Measurements from ENCODE around the gene AUTS2. TPM values are rescaled to one million over a fixed set of nuclear protein-coding genes. Genes with fewer than 3 reads are reported as not detected.

The AUTS2 gene
- polyA plus RNA-seq, 3 donors = 0.08 to 0.35 TPM; not detected in 1

DNA sequence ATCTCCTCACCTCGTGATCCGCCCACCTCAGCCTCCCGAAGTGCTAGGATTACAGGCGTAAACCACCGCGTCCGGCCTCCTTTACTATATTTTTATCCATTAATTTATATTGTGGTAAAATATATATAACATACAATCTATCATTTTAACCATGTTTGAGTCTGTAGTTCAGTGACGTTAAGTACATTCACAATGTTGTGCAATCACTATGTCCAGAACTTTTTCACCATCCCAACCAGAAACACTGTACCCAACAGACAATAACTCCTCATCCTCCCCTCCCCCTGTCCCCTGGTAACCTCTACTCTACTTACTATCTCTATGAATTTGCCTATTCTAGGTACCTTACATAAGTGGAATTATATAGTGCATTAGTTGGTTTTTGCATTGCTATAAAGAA, 1236.1 kb downstream of the AUTS2 start:
- intact Hi-C loops (cut with micrococcal nuclease) = no loop called here
- Histone ChIP-seq H3K79me2 (ENCODE audit: insufficient read depth, low read length) (no peaks in the 10 kb centered on the region), H3K36me3 (replicated peaks in 1 of 2; ENCODE audit: control insufficient read depth in 1 of 2, insufficient read depth in 2 of 2, low read length in 2 of 2) (no peaks in the 10 kb centered on the region), H3K4me2 (replicated peaks; ENCODE audit: extremely low read depth, low read length, poor library complexity, severe bottlenecking) (no peak overlapping the region), H2AFZ (ENCODE audit: insufficient read depth, low read depth, low read length, poor library complexity, severe bottlenecking) (no peak overlapping the region), H3K9me3 (replicated peaks in 1 of 2; ENCODE audit: control insufficient read depth in 1 of 2, insufficient read depth in 1 of 2, low read length in 2 of 2) (peaks cover 0 to 11% of the 10 kb centered on the region in 2 donors), H3K27me3 (ENCODE audit: control insufficient read depth in 2 of 2, insufficient read depth in 2 of 2, low read length in 2 of 2) (no peaks in the 10 kb centered on the region), H4K20me1 (ENCODE audit: insufficient read depth, low read length) (no peaks in the 10 kb centered on the region), H3K4me1 (ENCODE audit: control insufficient read depth in 1 of 2, insufficient read depth in 2 of 2, low read length in 2 of 2) (peaks cover 3 to 4% of the 10 kb centered on the region in 2 donors), H3K4me3 (replicated peaks in 1 of 3; ENCODE audit: low read depth in 2 of 3, low read length in 3 of 3) (no peak overlapping the region), H3K9ac (ENCODE audit: insufficient read depth, low read length, poor library complexity, severe bottlenecking) (no peak overlapping the region), H3K27ac (ENCODE audit: low read depth in 1 of 2, low read length in 2 of 2) (no peak overlapping the region)
- Mint-ChIP-seq H3K4me1 (peaks cover 7% of the 10 kb centered on the region), H3K36me3 (no peaks in the 10 kb centered on the region), H3K4me3 (no peak overlapping the region), H3K27ac (no peak overlapping the region), H3K9me3 (peaks cover 0 to 15% (median 3%) of the 10 kb centered on the region in 7 donors), H3K27me3 (ENCODE audit: low read depth in 3 of 3) (peaks cover 9 to 12% (median 12%) of the 10 kb centered on the region in 3 donors)
- no CpG with 5 or more reads among the region's 8 CpGs for WGBS (ENCODE audit: insufficient coverage)
- TF ChIP-seq CTCF (IDR thresholded peaks at IDR 0.05) = no peak
- DNase-seq = no peak

DNA sequence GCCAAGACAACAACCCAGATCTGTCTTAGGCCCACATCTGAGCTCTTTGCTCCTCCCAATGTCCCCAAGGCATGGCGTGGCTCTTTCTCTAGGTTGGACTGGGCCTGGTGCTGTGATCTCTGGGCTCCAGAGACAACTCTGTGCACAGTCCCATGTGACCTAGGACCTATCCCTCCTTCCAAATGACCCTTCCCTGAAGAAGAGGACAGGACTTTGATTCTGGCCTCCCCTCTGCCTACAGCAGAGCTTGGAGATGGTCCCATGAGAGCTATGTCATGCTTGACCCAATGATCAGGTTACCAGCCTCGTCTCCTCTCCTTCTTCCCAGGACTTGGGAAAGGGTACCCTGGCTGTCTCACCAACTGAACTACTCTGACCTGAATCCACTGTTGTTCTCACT, 1237.4 kb downstream of the AUTS2 start:
- Histone ChIP-seq H3K4me2 (replicated peaks; ENCODE audit: extremely low read depth, low read length, poor library complexity, severe bottlenecking) (no peak overlapping the region), H3K4me3 (replicated peaks in 1 of 3; ENCODE audit: low read depth in 2 of 3, low read length in 3 of 3) (no peak overlapping the region), H4K20me1 (ENCODE audit: insufficient read depth, low read length) (no peaks in the 10 kb centered on the region), H3K27ac (ENCODE audit: low read depth in 1 of 2, low read length in 2 of 2) (no peak overlapping the region), H3K79me2 (ENCODE audit: insufficient read depth, low read length) (no peaks in the 10 kb centered on the region), H3K36me3 (replicated peaks in 1 of 2; ENCODE audit: control insufficient read depth in 1 of 2, insufficient read depth in 2 of 2, low read length in 2 of 2) (no peaks in the 10 kb centered on the region), H2AFZ (ENCODE audit: insufficient read depth, low read depth, low read length, poor library complexity, severe bottlenecking) (no peak overlapping the region), H3K27me3 (ENCODE audit: control insufficient read depth in 2 of 2, insufficient read depth in 2 of 2, low read length in 2 of 2) (no peaks in the 10 kb centered on the region), H3K4me1 (ENCODE audit: control insufficient read depth in 1 of 2, insufficient read depth in 2 of 2, low read length in 2 of 2) (no peaks in the 10 kb centered on the region), H3K9me3 (replicated peaks in 1 of 2; ENCODE audit: control insufficient read depth in 1 of 2, insufficient read depth in 1 of 2, low read length in 2 of 2) (peaks cover 0 to 11% of the 10 kb centered on the region in 2 donors), H3K9ac (ENCODE audit: insufficient read depth, low read length, poor library complexity, severe bottlenecking) (no peak overlapping the region)
- no peak overlapping the region for H3K4me3 Mint-ChIP-seq
- TF ChIP-seq CTCF (IDR thresholded peaks at IDR 0.05) = no peak
- H3K9me3 Mint-ChIP-seq = peaks cover 0 to 15% (median 3%) of the 10 kb centered on the region in 7 donors
- no peaks in the 10 kb centered on the region for H3K36me3 Mint-ChIP-seq
- H3K4me1 Mint-ChIP-seq = no peaks in the 10 kb centered on the region
- no peak overlapping the region for H3K27ac Mint-ChIP-seq
- 88% methylated on average over 2 of the region's 2 CpGs for WGBS (ENCODE audit: insufficient coverage)
- intact Hi-C loops (cut with micrococcal nuclease) = no loop called here
- no peak for DNase-seq
- peaks cover 4 to 5% (median 5%) of the 10 kb centered on the region in 3 donors for H3K27me3 Mint-ChIP-seq (ENCODE audit: low read depth in 3 of 3)

Measured in CD14-positive monocyte (primary cell).